HCT116 (cell line): Measurements from ENCODE around the gene PLAAT3. TPM values are rescaled to one million over a fixed set of nuclear protein-coding genes. Genes with fewer than 3 reads are reported as not detected.

ENCODE experiments used
- ATAC-seq: fragments of 200-7000 bp; cut with Tn5 transposase; 2 replicates; pipeline ENCODE4 v1.9.1; 2020; ENCODE audit warnings: mild to moderate bottlenecking, moderate library complexity
- BruUV-seq: library from RNA; stranded (reverse); fragments of 400-500 nt; replicated peaks from 2 replicates; lab custom pipeline; 2021; lab: Mats Ljungman, UMichigan
- CTCF ChIA-PET: fragments of 300-600 bp; sonication (Branson Sonifier 250); formaldehyde crosslinking; loops from one replicate; lab custom pipeline; 2021; ENCODE audit warnings: antibody characterized with exemption; lab: Charles Lee
- POLR2A ChIA-PET: fragments of 300-600, 350-600 bp; sonication (Branson Sonifier 250); formaldehyde crosslinking; loops from one replicate; lab custom pipeline; 2021; ENCODE audit warnings: antibody characterized with exemption; lab: Charles Lee
- RAD21 ChIA-PET, 2 experiments: fragments of 300-600 bp; sonication (Branson Sonifier 250); formaldehyde crosslinking; loops; one replicate each; lab custom pipeline; 2023; ENCODE audit warnings: low total read pairs in 2 of 2; ENCODE audit not compliant: uncharacterized antibody in 2 of 2, unreplicated experiment in 2 of 2, low non-redundant PET in 1 of 2; lab: Charles Lee
- DNase-seq: peaks from one replicate; pipeline ENCODE4 v3.0.0-alpha.2; 2010; ENCODE audit warnings: low read depth, low spot score
- H2AFZ ChIP-seq: fragments of 200-600 bp; shearing (Covaris generic), sonication (generic); 2 replicates; pipeline ENCODE4 v1.6.1; 2017; ENCODE audit warnings: low read depth, mixed run types, mixed read lengths, antibody characterized with exemption, low read length; ENCODE audit not compliant: poor library complexity, severe bottlenecking
- H3K27ac ChIP-seq: 2 replicates; pipeline ENCODE4 v1.5.1; 2012; ENCODE audit warnings: low read depth, low read length
- H3K27me3 ChIP-seq: fragments of 200-600 bp; sonication (generic); 2 replicates; pipeline ENCODE4 v1.6.1; 2016; ENCODE audit warnings: mixed run types, low read length, mixed read lengths; ENCODE audit not compliant: insufficient read depth
- H3K36me3 ChIP-seq, 2 experiments: fragments of 200-500 bp in 1 of 2; fragments of 200-600 bp in 1 of 2; sonication (Bioruptor generic) in 1 of 2; sonication (generic) in 1 of 2; 2 replicates each; pipeline versions ENCODE4 v1.5.1 to v1.6.1; 2014 to 2016; ENCODE audit warnings: low read length in 2 of 2, inconsistent platforms in 1 of 2, mixed read lengths in 1 of 2, mixed run types in 1 of 2; ENCODE audit not compliant: insufficient read depth in 2 of 2, control insufficient read depth in 1 of 2
- H3K4me1 ChIP-seq, 2 experiments: fragments of 200-600 bp in 1 of 2; sonication (generic) in 1 of 2; 2 replicates each; pipeline versions ENCODE4 v1.5.1 to v1.6.1; 2012 to 2017; ENCODE audit warnings: low read length in 2 of 2, inconsistent platforms in 1 of 2, mild to moderate bottlenecking in 1 of 2, mixed read lengths in 1 of 2, mixed run types in 1 of 2, moderate library complexity in 1 of 2; ENCODE audit not compliant: insufficient read depth in 2 of 2, control insufficient read depth in 1 of 2
- H3K4me2 ChIP-seq: fragments of 200-600 bp; sonication (generic); 2 replicates; pipeline ENCODE4 v1.6.1; 2017; ENCODE audit warnings: mixed run types, low read length, mixed read lengths
- H3K4me3 ChIP-seq, 2 experiments: fragments of 200-600 bp in 1 of 2; sonication (generic) in 1 of 2; replicated peaks in 1 of 2; 2 replicates each; pipeline ENCODE4 v1.5.1; 2011 to 2016; ENCODE audit warnings: low read length in 2 of 2, control low read depth in 1 of 2, low read depth in 1 of 2, mild to moderate bottlenecking in 1 of 2, mixed read lengths in 1 of 2, mixed run types in 1 of 2
- H3K79me2 ChIP-seq: fragments of 200-600 bp; sonication (generic); 2 replicates; pipeline ENCODE4 v1.6.1; 2017; ENCODE audit warnings: mild to moderate bottlenecking, mixed run types, low read length, moderate library complexity, mixed read lengths; ENCODE audit not compliant: insufficient read depth
- H3K9ac ChIP-seq: fragments of 200-600 bp; sonication (generic); 2 replicates; pipeline ENCODE4 v1.6.1; 2016; ENCODE audit warnings: low read length, mixed read lengths
- H3K9me2 ChIP-seq: fragments of 200-600 bp; sonication (generic), shearing (Covaris generic); 2 replicates; pipeline ENCODE4 v1.6.1; 2017; ENCODE audit warnings: mixed run types, mild to moderate bottlenecking, moderate library complexity; ENCODE audit not compliant: insufficient read depth
- H3K9me3 ChIP-seq, 2 experiments: fragments of 200-500 bp in 1 of 2; fragments of 200-600 bp in 1 of 2; sonication (Bioruptor generic) in 1 of 2; sonication (generic) in 1 of 2; 2 replicates each; pipeline ENCODE4 v1.6.1; 2014 to 2017; ENCODE audit warnings: low read length in 2 of 2, mixed read lengths in 2 of 2, inconsistent platforms in 1 of 2, low read depth in 1 of 2, mild to moderate bottlenecking in 1 of 2, mixed run types in 1 of 2, moderate library complexity in 1 of 2; ENCODE audit not compliant: control insufficient read depth in 1 of 2, insufficient read depth in 1 of 2
- H4K20me1 ChIP-seq: fragments of 200-600 bp; sonication (generic), shearing (Covaris generic); 2 replicates; pipeline ENCODE4 v1.6.1; 2017; ENCODE audit warnings: mixed run types, mild to moderate bottlenecking, moderate library complexity; ENCODE audit not compliant: insufficient read depth
- CEBPB ChIP-seq: IDR thresholded peaks from 2 replicates; pipeline ENCODE4 v1.6.1; 2012; ENCODE audit warnings: low read depth
- EGR1 ChIP-seq: IDR thresholded peaks from 2 replicates; pipeline ENCODE4 v1.6.1; 2012; ENCODE audit warnings: low read depth
- FOSL1 ChIP-seq: IDR thresholded peaks from 2 replicates; pipeline ENCODE4 v1.6.1; 2012; ENCODE audit warnings: low read depth
- JUND ChIP-seq: IDR thresholded peaks from 2 replicates; pipeline ENCODE4 v1.6.1; 2012
- POLR2AphosphoS5 ChIP-seq: IDR thresholded peaks from 2 replicates; pipeline ENCODE4 v1.6.1; 2011; ENCODE audit warnings: mild to moderate bottlenecking, low read depth, low read length, moderate library complexity
- RAD21 ChIP-seq: IDR thresholded peaks from 2 replicates; pipeline ENCODE4 v1.6.1; 2012; ENCODE audit warnings: low read depth, mild to moderate bottlenecking
- SIN3A ChIP-seq: IDR thresholded peaks from 2 replicates; pipeline ENCODE4 v1.6.1; 2012; ENCODE audit warnings: low read depth
- SRF ChIP-seq: IDR thresholded peaks from 2 replicates; pipeline ENCODE4 v1.6.1; 2012; ENCODE audit warnings: low read depth
- intact Hi-C: fragments of 100-400 bp; cut with micrococcal nuclease; formaldehyde crosslinking; loops from 2 replicates; pipeline ENCODE4 v1.10.0; 2022
- total RNA-seq: library from RNA; stranded (reverse); gene quantifications from one replicate; pipeline ENCODE4 v1.2.1, GENCODE V29; 2021; ENCODE audit not compliant: unreplicated experiment
- TF ChIP-seq, protein P1 (sequence below): IDR thresholded peaks from 2 replicates; pipeline ENCODE4 v1.6.1; 2012
- TF ChIP-seq, protein P2 (sequence below): IDR thresholded peaks from 2 replicates; pipeline ENCODE4 v1.6.1; 2011; ENCODE audit warnings: mild to moderate bottlenecking, low read length, moderate library complexity; ENCODE audit not compliant: insufficient replicate concordance; ENCODE audit errors: extremely low read depth
- TF ChIP-seq, protein P3 (sequence below): IDR thresholded peaks from 2 replicates; pipeline ENCODE4 v1.6.1; 2012; ENCODE audit warnings: low read depth

Gene PLAAT3
- total RNA-seq, 1 experiment from 2014 or later: 31.1 TPM

DNA sequence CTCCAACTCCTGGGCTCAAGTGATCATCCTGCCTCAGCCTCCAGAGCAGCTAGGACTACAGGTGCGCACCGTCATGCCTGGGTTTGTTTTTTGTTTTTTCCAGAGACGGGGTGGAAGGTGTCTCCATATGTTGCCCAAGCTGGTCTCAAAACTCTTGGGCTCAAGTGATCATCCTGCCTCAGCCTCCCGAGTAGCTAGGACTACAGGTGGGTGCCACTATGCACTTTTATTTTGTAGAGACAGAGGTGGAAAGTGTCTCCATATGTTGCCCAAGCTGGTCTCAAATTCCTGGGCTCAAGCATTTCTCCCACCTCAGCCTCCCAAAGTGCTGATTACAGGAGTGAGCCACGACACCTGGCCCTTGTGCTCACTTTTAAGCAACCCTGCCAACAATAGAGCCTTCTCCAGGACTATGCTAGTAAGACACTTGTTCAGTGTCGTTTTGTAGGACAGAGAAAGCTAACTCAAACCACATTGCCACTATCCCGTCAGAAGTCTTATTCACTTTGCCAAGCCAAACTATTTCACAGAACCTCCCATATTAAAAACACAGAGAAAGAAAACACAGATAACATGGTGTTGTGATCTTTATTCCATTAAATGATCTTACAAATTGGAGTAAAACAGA, 9.4 kb upstream of the PLAAT3 start:
- Histone ChIP-seq H3K9me2 (no peaks in the 10 kb centered on the region), H3K4me3 (no peak overlapping the region), H4K20me1 (no peaks in the 10 kb centered on the region), H2AFZ (no peak overlapping the region), H3K4me1 (peaks cover 0 to 14% of the 10 kb centered on the region in 2 experiments; a peak in 2 of 4 replicates), H3K36me3 (0 out of 4 replicates have a peak, but pooled peaks cover 0 to 2% of the 10 kb centered on the region in 2 experiments), H3K27me3 (0 out of 2 replicates have a peak, but pooled peaks cover 4% of the 10 kb centered on the region), H3K27ac (no peak overlapping the region), H3K9me3 (no peaks in the 10 kb centered on the region), H3K4me2 (no peak overlapping the region), H3K9ac (no peak overlapping the region), H3K79me2 (no peaks in the 10 kb centered on the region)
- ChIA-PET RAD21 (no interaction called here), CTCF (interaction anchor here (1.6 kb wide), 1 partner anchor 15 kb away, joined by 4 read pairs; no protein-coding TSS in a partner anchor), POLR2A (no interaction called here)
- ATAC-seq: 0 out of 2 replicates have a peak, but pooled peaks have one; percentile 20
- no peak for DNase-seq
- no TSS peak for BruUV-seq
- intact Hi-C loops: no loop called here
- TF ChIP-seq SIN3A (no peak), EGR1 (no peak), RAD21 (no peak), POLR2AphosphoS5 (0 out of 2 replicates have a peak, but pooled peaks have one; percentile 19)

DNA sequence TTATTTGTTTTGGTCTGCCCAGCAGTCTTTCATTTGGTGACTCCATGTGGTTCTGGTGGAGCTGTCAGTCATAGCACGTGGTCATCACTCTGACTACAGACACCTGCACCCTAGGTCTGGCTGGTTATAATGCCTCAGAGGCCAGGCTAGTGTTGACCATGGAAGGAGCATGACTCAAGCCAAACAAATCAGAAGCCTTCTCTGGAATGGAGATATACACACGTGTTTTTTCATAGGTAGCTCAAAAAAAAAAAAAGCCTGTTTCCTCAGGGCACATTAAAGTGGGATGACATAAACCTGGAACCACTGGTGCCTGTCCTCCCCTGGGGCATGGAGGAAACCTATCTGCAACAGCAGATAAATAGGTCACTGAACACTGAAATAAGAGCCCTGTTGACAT, 8.1 kb upstream of the PLAAT3 start:
- H3K4me1 ChIP-seq: peaks cover 0 to 14% of the 10 kb centered on the region in 2 experiments; a peak in 2 of 4 replicates
- H3K4me2 ChIP-seq: no peak overlapping the region
- ChIA-PET CTCF (interaction anchor here (0.6 to 1.0 kb wide), 2 partner anchors 16 to 17 kb away, joined by 3 read pairs; no protein-coding TSS in a partner anchor), POLR2A (no interaction called here), RAD21 (no interaction called here)
- ATAC-seq (no peak), DNase-seq (no peak)
- no peak overlapping the region for H2AFZ ChIP-seq
- H4K20me1 ChIP-seq: no peaks in the 10 kb centered on the region
- H3K27me3 ChIP-seq: 0 out of 2 replicates have a peak, but pooled peaks cover 4% of the 10 kb centered on the region
- no peaks in the 10 kb centered on the region for H3K79me2 ChIP-seq
- H3K9me2 ChIP-seq: no peaks in the 10 kb centered on the region
- H3K9ac ChIP-seq: no peak overlapping the region
- H3K36me3 ChIP-seq: no peaks in the 10 kb centered on the region
- no peaks in the 10 kb centered on the region for H3K9me3 ChIP-seq
- intact Hi-C loops: no loop called here
- no TSS peak for BruUV-seq
- no peak overlapping the region for H3K27ac ChIP-seq
- H3K4me3 ChIP-seq: no peak overlapping the region
- TF ChIP-seq, protein P1, sequence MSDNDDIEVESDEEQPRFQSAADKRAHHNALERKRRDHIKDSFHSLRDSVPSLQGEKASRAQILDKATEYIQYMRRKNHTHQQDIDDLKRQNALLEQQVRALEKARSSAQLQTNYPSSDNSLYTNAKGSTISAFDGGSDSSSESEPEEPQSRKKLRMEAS: no peak
- TF ChIP-seq, protein P2, sequence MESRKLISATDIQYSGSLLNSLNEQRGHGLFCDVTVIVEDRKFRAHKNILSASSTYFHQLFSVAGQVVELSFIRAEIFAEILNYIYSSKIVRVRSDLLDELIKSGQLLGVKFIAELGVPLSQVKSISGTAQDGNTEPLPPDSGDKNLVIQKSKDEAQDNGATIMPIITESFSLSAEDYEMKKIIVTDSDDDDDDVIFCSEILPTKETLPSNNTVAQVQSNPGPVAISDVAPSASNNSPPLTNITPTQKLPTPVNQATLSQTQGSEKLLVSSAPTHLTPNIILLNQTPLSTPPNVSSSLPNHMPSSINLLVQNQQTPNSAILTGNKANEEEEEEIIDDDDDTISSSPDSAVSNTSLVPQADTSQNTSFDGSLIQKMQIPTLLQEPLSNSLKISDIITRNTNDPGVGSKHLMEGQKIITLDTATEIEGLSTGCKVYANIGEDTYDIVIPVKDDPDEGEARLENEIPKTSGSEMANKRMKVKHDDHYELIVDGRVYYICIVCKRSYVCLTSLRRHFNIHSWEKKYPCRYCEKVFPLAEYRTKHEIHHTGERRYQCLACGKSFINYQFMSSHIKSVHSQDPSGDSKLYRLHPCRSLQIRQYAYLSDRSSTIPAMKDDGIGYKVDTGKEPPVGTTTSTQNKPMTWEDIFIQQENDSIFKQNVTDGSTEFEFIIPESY: no peak
- TF ChIP-seq JUND (no peak), SRF (no peak), CEBPB (no peak), FOSL1 (no peak)
- TF ChIP-seq, protein P3, sequence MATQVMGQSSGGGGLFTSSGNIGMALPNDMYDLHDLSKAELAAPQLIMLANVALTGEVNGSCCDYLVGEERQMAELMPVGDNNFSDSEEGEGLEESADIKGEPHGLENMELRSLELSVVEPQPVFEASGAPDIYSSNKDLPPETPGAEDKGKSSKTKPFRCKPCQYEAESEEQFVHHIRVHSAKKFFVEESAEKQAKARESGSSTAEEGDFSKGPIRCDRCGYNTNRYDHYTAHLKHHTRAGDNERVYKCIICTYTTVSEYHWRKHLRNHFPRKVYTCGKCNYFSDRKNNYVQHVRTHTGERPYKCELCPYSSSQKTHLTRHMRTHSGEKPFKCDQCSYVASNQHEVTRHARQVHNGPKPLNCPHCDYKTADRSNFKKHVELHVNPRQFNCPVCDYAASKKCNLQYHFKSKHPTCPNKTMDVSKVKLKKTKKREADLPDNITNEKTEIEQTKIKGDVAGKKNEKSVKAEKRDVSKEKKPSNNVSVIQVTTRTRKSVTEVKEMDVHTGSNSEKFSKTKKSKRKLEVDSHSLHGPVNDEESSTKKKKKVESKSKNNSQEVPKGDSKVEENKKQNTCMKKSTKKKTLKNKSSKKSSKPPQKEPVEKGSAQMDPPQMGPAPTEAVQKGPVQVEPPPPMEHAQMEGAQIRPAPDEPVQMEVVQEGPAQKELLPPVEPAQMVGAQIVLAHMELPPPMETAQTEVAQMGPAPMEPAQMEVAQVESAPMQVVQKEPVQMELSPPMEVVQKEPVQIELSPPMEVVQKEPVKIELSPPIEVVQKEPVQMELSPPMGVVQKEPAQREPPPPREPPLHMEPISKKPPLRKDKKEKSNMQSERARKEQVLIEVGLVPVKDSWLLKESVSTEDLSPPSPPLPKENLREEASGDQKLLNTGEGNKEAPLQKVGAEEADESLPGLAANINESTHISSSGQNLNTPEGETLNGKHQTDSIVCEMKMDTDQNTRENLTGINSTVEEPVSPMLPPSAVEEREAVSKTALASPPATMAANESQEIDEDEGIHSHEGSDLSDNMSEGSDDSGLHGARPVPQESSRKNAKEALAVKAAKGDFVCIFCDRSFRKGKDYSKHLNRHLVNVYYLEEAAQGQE: no peak
